GM19452 (cell line): Measurements from ENCODE around the gene MTCH2.

Experiments used
- ATAC-seq: cut with Tn5 transposase; IDR thresholded peaks from one replicate; pipeline ENCODE4 v1.9.1; 2021; ENCODE audit not compliant: unreplicated experiment

The MTCH2 gene

GRCh38 chr11:47591764-47592163 lies 50.6 kb downstream of the MTCH2 start:
- ATAC-seq: no peak

GRCh38 chr11:47589977-47590861 lies 52.1 kb downstream of the MTCH2 start:
- ATAC-seq: no peak

DNA sequence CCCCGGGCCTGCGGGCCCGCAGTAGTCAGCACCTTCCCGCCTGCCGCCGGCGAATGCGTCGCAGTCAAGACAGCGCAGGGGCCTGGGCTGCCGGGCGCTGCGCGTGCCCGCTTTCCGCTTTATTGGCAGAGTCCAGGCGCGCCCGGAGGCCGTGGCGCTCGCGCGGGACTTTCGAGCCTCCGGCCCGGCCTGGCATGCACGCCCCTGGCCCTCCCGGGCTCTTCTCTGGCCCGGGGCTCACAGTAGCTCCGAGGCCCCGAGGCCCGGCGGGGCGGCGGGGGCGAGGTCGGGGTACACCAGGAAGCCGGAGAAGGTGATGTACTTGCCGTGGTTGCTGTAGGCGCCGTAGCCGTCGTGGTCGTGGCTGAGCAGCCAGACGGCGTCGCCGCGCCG lies 52.8 kb downstream of the MTCH2 start:
- no peak for ATAC-seq

GRCh38 chr11:47589118-47589517 lies 53.2 kb downstream of the MTCH2 start:
- ATAC-seq: no peak

DNA sequence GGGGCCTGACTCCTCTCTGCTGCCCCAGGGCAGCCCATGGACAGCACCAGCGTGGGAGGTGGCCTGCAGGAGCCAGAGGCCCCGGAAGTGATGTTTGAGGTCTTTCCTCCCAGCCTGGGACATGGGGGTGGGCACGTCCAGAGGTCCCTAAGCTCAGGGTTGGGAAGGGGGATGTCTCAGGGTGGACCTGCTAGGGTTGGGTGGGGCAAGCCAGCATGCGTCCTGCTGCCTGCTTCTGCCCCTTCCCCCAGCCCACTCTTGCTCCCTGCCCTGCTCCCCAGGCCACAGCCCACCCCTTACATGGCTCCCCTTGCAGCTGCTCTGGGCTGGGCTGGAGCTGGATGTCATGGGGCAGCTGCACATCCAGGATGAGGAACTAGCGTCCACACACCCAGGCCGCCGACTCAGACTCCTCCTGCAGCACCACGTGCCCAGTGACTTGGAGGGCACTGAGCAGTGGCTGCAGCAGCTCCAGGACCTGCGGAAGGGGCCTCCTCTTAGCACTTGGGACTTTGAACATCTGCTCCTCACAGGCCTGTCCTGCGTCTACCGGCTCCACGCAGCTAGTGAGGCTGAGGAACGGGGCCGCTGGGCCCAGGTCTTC lies 54.5 kb downstream of the MTCH2 start:
- no peak for ATAC-seq

GRCh38 chr11:47587039-47587716 lies 55.2 kb downstream of the MTCH2 start:
- ATAC-seq: no peak

DNA sequence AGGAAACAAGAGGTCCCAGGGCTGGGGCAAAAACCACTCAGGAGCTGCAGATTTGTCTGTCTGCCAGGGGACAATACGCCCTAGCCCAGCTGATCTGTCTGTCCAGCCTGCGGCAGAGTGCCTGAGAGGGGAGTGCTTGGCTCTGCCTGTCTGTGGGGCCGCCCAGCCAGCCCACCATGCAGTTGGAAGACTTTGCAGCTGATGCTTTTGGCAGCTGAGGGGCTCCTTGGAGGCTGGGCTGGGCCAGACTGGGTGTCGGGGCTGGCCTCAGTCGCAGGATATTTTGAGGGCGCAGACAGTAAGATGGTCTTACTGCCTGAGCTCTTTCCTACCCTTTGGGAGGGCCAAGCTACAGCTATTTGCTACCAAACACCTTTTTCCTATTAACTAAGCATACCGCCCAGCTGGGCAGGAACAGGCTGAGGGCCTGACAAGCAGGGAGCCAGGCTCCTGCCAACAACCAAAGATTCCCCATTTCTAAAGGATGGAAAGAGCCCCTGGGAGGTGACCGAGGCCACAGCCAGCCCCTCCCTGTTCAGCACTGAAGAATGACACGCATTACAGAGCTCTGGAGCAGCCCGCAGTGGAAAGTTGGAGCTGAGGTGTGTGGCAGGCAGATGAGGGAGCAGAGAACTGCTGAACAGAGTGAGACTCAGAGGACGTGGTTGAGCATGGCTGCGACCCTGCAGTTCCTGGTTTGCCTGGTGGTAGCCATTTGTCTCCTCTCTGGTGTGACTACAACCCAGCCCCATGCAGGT lies 56.1 kb downstream of the MTCH2 start, which contains the start of gene FAM180B:
FAM180B (plus strand) TSS at position 581 of the 758 bp plus-strand sequence; CDS start at position 672, 91 bp downstream.
- ATAC-seq: no peak

- ATAC-seq: no peak
Observed at GRCh38 chr11:47583844-47584243, 58.5 kb downstream of the MTCH2 start.

DNA sequence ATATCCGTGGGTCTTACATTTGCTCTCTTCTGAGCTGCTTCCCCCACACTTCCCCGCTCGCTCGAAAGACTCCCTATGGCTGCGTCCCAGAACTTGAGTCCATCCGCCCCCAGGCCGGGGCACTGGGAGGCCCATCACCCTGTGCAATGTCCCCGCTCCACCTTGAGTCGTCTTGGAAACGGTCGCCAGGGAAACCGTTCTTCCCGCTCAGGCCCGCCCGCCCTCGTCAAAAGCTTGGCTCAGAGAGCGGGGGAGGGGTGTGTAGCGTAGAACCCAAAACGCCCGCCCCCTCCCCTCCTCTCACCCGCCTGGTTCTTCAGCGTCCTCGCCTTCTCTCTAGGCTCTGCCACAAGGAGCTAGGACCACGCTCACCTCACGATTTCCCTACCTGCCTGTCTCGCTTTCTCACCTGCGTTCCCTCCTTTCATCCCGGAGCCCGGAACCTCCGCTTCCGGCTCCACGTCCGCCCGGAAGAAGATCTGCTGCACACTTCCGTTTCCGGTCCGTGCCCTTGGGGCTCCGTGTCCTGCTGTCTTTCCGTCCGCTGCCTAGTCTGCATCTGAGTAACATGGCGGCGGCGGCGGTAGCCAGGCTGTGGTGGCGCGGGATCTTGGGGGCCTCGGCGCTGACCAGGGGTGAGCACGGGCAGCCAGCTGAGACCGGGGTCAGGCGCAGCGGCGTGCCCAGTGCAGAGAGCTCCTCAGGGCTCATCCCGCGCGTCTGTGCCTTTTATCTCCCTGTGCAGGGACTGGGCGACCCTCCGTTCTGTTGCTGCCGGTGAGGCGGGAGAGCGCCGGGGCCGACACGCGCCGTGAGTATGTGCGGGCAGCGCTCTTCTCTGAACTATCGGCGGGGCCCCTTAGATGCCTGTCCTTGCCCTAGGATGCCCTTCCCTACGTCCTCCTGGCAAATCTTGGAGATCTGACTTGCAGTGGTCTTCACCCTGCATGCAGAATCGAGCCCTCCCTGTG lies 63.5 kb downstream of the MTCH2 start, which contains the start of the genes KBTBD4 and NDUFS3:
KBTBD4 (minus strand) TSS at position 447 of the 971 bp plus-strand sequence; CDS start at position 428, 19 bp downstream.
NDUFS3 (plus strand) TSS at position 551 of the 971 bp plus-strand sequence; CDS start at position 569, 18 bp downstream.
- peak; percentile 89 for ATAC-seq

- no peak for ATAC-seq
Observed at GRCh38 chr11:47577460-47578041, 64.8 kb downstream of the MTCH2 start.

DNA sequence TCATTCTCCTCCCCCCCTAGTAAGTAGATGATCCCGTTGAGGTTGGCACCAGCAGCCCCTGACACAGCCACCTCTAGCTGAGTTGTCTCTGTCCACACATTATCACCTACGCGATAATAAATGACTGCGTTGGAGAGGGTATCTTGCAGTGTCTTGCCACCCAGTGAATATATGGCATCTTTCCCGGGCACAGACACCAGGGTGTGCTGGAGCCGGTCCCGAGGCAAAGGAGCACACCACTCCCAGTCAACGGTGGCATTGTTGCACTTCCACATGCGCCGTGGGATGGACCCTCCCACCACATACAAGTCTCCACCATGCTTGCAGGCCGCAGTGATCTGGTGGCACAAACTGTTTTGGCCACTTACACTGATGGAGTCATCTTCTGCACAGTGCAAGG lies 69.0 kb downstream of the MTCH2 start:
- ATAC-seq: no peak

DNA sequence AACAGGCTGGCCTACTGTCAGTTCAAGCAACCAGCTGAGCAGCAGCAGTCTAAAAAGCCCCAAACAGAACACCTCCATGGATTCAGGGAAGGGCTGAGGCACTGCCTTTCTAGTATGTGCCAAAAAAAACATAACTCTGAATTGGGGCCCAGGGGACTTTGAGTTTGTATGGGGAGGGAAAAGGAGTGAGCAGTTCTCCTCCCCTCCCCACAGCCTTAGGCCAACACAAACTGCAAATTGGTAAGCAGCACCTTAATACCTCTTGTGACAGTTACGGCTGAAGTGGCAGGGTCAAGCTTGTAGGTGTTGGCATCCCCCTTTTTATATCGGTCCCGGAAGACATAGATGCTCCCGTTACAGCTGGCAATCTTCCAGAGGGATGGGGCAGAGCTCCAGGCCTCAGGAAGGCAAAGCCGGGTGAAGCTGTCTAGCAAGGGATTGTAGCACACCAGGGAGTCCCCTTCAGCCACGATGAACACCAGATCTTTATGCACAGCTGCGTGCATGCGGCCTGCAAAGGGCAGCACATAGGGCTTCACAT lies 69.6 kb downstream of the MTCH2 start:
- no peak for ATAC-seq

DNA sequence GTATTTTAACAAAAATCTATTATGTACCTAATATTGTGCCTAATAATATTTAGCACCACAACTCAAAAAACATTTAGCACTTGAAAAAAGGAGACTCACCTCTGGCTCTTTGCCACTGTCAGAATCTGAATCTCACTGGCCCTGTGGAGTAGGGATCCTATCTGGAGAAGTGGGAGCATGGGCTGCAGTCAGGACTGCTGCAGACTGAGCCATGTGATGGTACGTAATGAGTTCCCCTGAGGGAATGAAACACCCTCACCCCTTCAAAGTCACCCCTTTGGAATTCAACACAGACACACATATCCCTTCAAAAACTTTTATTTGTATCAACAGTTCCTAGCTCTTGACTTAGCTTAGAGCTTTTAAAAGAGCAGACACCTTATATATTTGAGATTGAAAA lies 70.5 kb downstream of the MTCH2 start:
- no peak for ATAC-seq

GRCh38 chr11:47571357-47571729 lies 71.0 kb downstream of the MTCH2 start:
- no peak for ATAC-seq

DNA sequence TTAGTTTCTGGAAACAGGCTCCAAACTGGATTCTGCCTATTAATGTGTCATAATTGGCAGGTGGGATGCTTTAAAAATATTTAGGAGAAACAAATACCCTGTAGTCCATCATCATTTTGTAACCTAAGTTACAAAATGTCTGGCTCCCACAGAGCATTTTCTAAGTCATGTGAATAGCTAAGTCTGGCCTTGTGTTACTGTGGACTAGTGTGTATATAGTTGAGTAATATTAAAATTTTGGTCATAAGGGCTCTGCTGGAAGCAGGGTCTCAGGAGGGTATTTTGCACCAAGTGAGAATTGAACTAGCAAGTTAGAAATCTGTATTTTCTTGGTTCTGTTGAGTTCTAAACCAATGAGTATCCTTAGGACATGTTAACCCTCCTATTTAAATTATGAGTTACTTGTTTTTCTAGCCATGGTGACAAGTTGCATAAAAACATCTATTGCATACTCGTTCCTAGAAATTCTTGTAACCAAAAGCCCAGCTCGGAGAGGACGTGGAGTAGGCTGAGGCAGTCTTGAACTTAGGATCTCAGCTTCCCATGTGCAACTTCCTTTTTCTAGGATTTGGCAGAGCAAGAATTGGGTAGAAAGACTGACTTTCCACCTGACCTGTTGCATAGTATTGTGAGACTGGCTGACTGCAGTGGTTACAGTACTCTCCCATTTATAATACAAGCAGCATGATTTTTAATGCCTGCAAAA lies 71.6 kb downstream of the MTCH2 start:
- no peak for ATAC-seq

DNA sequence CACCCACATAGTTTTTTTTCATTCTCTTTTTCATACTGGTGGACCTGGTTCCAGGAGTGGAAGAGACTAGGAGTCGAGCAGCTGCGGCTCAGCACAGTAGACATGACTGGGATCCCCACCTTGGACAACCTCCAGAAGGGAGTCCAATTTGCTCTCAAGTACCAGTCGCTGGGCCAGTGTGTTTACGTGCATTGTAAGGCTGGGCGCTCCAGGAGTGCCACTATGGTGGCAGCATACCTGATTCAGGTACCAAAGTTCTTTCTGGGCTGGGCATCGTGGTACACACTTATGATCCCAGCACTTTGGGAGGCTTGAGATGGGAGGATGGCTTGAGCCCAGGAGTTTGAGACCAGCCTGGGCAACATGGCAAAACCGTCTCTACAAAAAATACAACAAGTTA lies 72.7 kb downstream of the MTCH2 start:
- ATAC-seq: no peak
